MM.1S (cell line): ENCODE results near the gene SON.
"Not testable (repeated sequence)": the region's sequence is repeated elsewhere in the genome, so short reads cannot be mapped to it uniquely, and the experiment has no call there.

Experiments used
- DNase-seq: peaks from one replicate; pipeline ENCODE4 v3.0.0-alpha.2; 2015
- H2AFZ ChIP-seq: fragments of 300-600 bp; sonication (generic); 2 replicates; pipeline ENCODE4 v1.6.0; 2016; ENCODE audit warnings: antibody characterized with exemption, low read length
- H3F3A ChIP-seq: fragments of 300-600 bp; sonication (generic); 2 replicates; pipeline ENCODE4 v1.6.1; 2016; ENCODE audit warnings: mild to moderate bottlenecking, antibody characterized with exemption, low read length, moderate library complexity, mixed read lengths; ENCODE audit not compliant: insufficient read depth
- H3K27ac ChIP-seq: fragments of 300-600 bp; sonication (generic); 2 replicates; pipeline ENCODE4 v1.5.1; 2016; ENCODE audit warnings: mild to moderate bottlenecking, low read length
- H3K27me3 ChIP-seq: fragments of 300-600 bp; sonication (generic); replicated peaks from 2 replicates; pipeline ENCODE4 v1.6.0; 2016; ENCODE audit warnings: low read length; ENCODE audit not compliant: insufficient read depth
- H3K36me3 ChIP-seq: fragments of 300-600 bp; sonication (generic); replicated peaks from 2 replicates; pipeline ENCODE4 v1.6.1; 2016; ENCODE audit warnings: mild to moderate bottlenecking, low read length, mixed read lengths; ENCODE audit not compliant: insufficient read depth
- H3K4me1 ChIP-seq: fragments of 300-600 bp; sonication (generic); 2 replicates; pipeline ENCODE4 v1.6.1; 2016; ENCODE audit warnings: low read length, mixed read lengths
- H3K4me2 ChIP-seq: fragments of 300-600 bp; sonication (generic); 2 replicates; pipeline ENCODE4 v1.6.0; 2016; ENCODE audit warnings: low read depth, low read length
- H3K4me3 ChIP-seq: fragments of 300-600 bp; sonication (generic); 2 replicates; pipeline ENCODE4 v1.5.1; 2016; ENCODE audit warnings: low read length, mixed read lengths
- H3K79me2 ChIP-seq: fragments of 300-600 bp; sonication (generic); 2 replicates; pipeline ENCODE4 v1.6.1; 2016; ENCODE audit warnings: mixed run types, low read length, mixed read lengths
- H3K9ac ChIP-seq: fragments of 300-600 bp; sonication (generic); 2 replicates; pipeline ENCODE4 v1.6.1; 2016; ENCODE audit warnings: low read length, mixed read lengths
- H3K9me2 ChIP-seq: fragments of 300-600 bp; sonication (generic); replicated peaks from 2 replicates; pipeline ENCODE4 v1.6.1; 2016; ENCODE audit warnings: mild to moderate bottlenecking, low read length, mixed read lengths; ENCODE audit not compliant: insufficient read depth
- H3K9me3 ChIP-seq: fragments of 300-600 bp; sonication (generic); replicated peaks from 2 replicates; pipeline ENCODE4 v1.6.1; 2016; ENCODE audit warnings: mild to moderate bottlenecking, low read length, mixed read lengths; ENCODE audit not compliant: insufficient read depth
- H4K20me1 ChIP-seq: fragments of 300-600 bp; sonication (generic); 2 replicates; pipeline ENCODE4 v1.6.1; 2016; ENCODE audit warnings: mild to moderate bottlenecking, low read length, moderate library complexity, mixed read lengths; ENCODE audit not compliant: insufficient read depth
- EZH2 ChIP-seq: fragments of 300-600 bp; sonication (generic); optimal IDR thresholded peaks from 2 replicates; pipeline ENCODE3; 2017; ENCODE audit warnings: low read depth, mild to moderate bottlenecking, antibody characterized with exemption, low read length, mixed read lengths
- EZH2phosphoT487 ChIP-seq: fragments of 300-600 bp; sonication (generic); IDR thresholded peaks from 2 replicates; pipeline ENCODE4 v1.6.1; 2018; ENCODE audit warnings: antibody characterized with exemption, low read length
- TF ChIP-seq, protein P1 (sequence below): fragments of 300-600 bp; sonication (generic); IDR thresholded peaks from 2 replicates; pipeline ENCODE4 v1.5.1; 2016; ENCODE audit warnings: antibody characterized with exemption, low read length, mixed read lengths

SON gene

DNA sequence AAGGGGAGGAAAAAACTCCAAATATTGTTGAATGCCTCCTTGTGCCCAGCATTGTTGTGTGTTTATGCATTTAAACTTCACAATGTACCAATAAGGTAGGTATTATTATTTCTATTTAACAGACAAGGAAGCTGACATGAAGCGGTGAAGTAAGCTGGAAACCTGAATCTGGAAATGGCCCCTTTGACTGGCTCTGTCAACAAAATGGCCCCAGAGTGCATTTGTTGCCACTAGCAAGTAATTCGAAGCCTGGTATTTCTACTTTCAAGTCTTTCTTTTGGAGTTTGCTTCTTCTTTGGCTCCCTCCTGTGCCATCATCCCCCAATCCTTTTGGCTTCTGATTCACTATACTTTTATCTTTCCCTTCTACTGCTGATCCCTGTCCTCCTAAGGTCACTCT is 75.6 kb downstream of the SON start:
- Histone ChIP-seq H4K20me1 (no peaks in the 10 kb centered on the region), H3K4me2 (no peak overlapping the region), H3K4me3 (no peak overlapping the region), H3K79me2 (no peaks in the 10 kb centered on the region), H3K9me2 (no peaks in the 10 kb centered on the region), H3K27ac (no peak overlapping the region), H3F3A (no peaks in the 10 kb centered on the region), H3K9ac (no peak overlapping the region), H3K27me3 (no peaks in the 10 kb centered on the region), H3K36me3 (peaks cover under 1% of the 10 kb centered on the region; the same call in 1 of the 2 replicates), H3K9me3 (no peaks in the 10 kb centered on the region), H3K4me1 (no peaks in the 10 kb centered on the region), H2AFZ (no peak overlapping the region)
- no peak for DNase-seq
- TF ChIP-seq EZH2phosphoT487, result no peak
- TF ChIP-seq, protein P1, sequence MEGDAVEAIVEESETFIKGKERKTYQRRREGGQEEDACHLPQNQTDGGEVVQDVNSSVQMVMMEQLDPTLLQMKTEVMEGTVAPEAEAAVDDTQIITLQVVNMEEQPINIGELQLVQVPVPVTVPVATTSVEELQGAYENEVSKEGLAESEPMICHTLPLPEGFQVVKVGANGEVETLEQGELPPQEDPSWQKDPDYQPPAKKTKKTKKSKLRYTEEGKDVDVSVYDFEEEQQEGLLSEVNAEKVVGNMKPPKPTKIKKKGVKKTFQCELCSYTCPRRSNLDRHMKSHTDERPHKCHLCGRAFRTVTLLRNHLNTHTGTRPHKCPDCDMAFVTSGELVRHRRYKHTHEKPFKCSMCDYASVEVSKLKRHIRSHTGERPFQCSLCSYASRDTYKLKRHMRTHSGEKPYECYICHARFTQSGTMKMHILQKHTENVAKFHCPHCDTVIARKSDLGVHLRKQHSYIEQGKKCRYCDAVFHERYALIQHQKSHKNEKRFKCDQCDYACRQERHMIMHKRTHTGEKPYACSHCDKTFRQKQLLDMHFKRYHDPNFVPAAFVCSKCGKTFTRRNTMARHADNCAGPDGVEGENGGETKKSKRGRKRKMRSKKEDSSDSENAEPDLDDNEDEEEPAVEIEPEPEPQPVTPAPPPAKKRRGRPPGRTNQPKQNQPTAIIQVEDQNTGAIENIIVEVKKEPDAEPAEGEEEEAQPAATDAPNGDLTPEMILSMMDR, result no peak
- no peak for TF ChIP-seq EZH2

DNA sequence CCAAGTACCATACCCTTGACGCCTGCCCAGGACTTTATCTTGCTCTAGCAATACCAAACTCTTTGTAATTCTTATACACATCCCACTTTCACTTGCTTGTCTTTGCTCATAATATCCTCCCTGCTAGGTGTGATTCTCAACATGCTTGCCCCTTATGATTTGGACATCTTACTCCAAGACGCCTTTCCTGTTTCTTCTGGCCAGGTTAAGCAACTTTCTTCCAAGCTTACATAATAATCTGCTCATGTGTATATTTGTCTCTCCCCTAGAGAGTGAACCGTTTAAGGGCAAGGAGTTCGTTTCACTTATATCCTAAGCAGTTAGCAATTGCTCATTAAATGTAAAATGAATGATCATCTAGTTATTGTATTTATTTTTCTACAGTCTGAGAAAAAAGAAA is 76.9 kb downstream of the SON start:
- no peaks in the 10 kb centered on the region for H3K4me1 ChIP-seq
- DNase-seq, result no peak
- no peaks in the 10 kb centered on the region for H4K20me1 ChIP-seq
- no peak overlapping the region for H2AFZ ChIP-seq
- no peaks in the 10 kb centered on the region for H3K79me2 ChIP-seq
- no peak overlapping the region for H3K27ac ChIP-seq
- H3K4me3 ChIP-seq, result no peak overlapping the region
- H3K27me3 ChIP-seq, result no peaks in the 10 kb centered on the region
- H3K4me2 ChIP-seq, result no peak overlapping the region
- H3K9me2 ChIP-seq, result no peaks in the 10 kb centered on the region
- no peak for TF ChIP-seq EZH2
- TF ChIP-seq, protein P1, result no peak
- no peak for TF ChIP-seq EZH2phosphoT487
- H3K36me3 ChIP-seq, result peaks cover 4% of the 10 kb centered on the region; the same call in 1 of the 2 replicates
- no peaks in the 10 kb centered on the region for H3F3A ChIP-seq
- H3K9me3 ChIP-seq, result no peaks in the 10 kb centered on the region
- no peak overlapping the region for H3K9ac ChIP-seq

DNA sequence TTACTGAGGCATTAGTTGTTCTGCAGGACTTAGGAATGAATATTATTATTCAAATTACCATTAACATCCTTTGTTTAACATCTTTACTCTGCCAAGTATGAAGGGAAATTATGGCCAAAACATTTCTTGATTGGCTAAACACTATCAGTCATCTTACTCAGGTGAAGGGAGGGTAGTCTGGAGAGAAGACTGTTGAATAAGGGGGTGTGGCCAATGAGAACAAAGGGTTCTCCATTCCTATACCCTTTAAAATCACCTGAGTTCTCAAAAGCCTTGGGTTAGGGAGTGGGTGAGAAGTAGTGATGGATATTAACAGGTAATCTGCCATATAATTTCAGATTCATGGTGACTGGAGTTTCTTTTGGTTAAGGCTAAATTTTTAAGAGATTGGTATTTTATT is 79.4 kb downstream of the SON start:
- Histone ChIP-seq H3K27ac (no peak overlapping the region), H3K79me2 (no peaks in the 10 kb centered on the region), H3F3A (no peaks in the 10 kb centered on the region), H3K4me2 (no peak overlapping the region), H3K9me2 (no peaks in the 10 kb centered on the region), H3K9me3 (no peaks in the 10 kb centered on the region), H3K36me3 (peaks cover 4% of the 10 kb centered on the region; the same call in 1 of the 2 replicates), H3K9ac (no peak overlapping the region), H3K4me1 (no peaks in the 10 kb centered on the region), H4K20me1 (no peaks in the 10 kb centered on the region), H3K4me3 (no peak overlapping the region), H3K27me3 (no peaks in the 10 kb centered on the region), H2AFZ (no peak overlapping the region)
- no peak for DNase-seq
- no peak for TF ChIP-seq EZH2
- TF ChIP-seq, protein P1, result no peak
- TF ChIP-seq EZH2phosphoT487, result no peak

GRCh38 chr21:33626151-33626550 is 83.3 kb downstream of the SON start:
- not testable (repeated sequence) for H4K20me1 ChIP-seq, H3K79me2 ChIP-seq, H3K9me2 ChIP-seq, H3K36me3 ChIP-seq, H3K27me3 ChIP-seq, H3K4me2 ChIP-seq, H3K9me3 ChIP-seq, H3F3A ChIP-seq, H3K9ac ChIP-seq, DNase-seq, H3K4me1 ChIP-seq, H3K4me3 ChIP-seq, H2AFZ ChIP-seq, H3K27ac ChIP-seq
